PC-9 (cell line): ENCODE measurements around the gene ZSWIM8. TPM values are rescaled to one million over a fixed set of nuclear protein-coding genes. Genes with fewer than 3 reads are reported as not detected.

ENCODE experiments used
- BruUV-seq: library from RNA; stranded (reverse); fragments of 400-500 nt; replicated peaks from 2 replicates; lab custom pipeline; 2021; lab: Mats Ljungman, UMichigan
- CTCF ChIA-PET: fragments of 300-600 bp; sonication (Branson Sonifier 250); formaldehyde crosslinking; loops from one replicate; lab custom pipeline; 2022; ENCODE audit warnings: antibody characterized with exemption; lab: Charles Lee
- POLR2A ChIA-PET: fragments of 300-600 bp; sonication (Branson Sonifier 250); formaldehyde crosslinking; loops from one replicate; lab custom pipeline; 2022; ENCODE audit warnings: antibody characterized with exemption; ENCODE audit not compliant: unreplicated experiment; lab: Charles Lee
- DNase-seq, 2 experiments: peaks; one replicate each; pipeline versions ENCODE4 v3.0.0 to v3.0.0-alpha.2; 2015 to 2022; ENCODE audit warnings: mixed read lengths in 1 of 2
- H2AFZ ChIP-seq: fragments of 200-600 bp; sonication (generic); 2 replicates; pipeline ENCODE4 v1.8.1; 2017; ENCODE audit warnings: antibody characterized with exemption
- H3F3A ChIP-seq: fragments of 200-600 bp; sonication (generic); 2 replicates; pipeline ENCODE4 v1.8.1; 2017; ENCODE audit warnings: antibody characterized with exemption, mild to moderate bottlenecking, low read depth; ENCODE audit not compliant: insufficient read depth
- H3K27ac ChIP-seq: fragments of 200-600 bp; sonication (generic); 2 replicates; pipeline ENCODE4 v1.6.1; 2016; ENCODE audit warnings: mixed run types
- H3K27me3 ChIP-seq: fragments of 200-600 bp; sonication (generic); 2 replicates; pipeline ENCODE4 v1.6.1; 2016; ENCODE audit warnings: low read depth, mixed run types; ENCODE audit not compliant: insufficient read depth
- H3K36me3 ChIP-seq: fragments of 200-600 bp; sonication (generic); 2 replicates; pipeline ENCODE4 v1.6.1; 2016; ENCODE audit warnings: low read depth, mixed run types
- H3K4me1 ChIP-seq: fragments of 200-600 bp; sonication (generic); replicated peaks from 2 replicates; pipeline ENCODE4 v1.6.1; 2016; ENCODE audit warnings: mixed run types; ENCODE audit not compliant: insufficient read depth
- H3K4me2 ChIP-seq: fragments of 200-600 bp; sonication (generic); 2 replicates; pipeline ENCODE4 v1.6.1; 2017; ENCODE audit warnings: mixed run types
- H3K4me3 ChIP-seq: fragments of 200-600 bp; sonication (generic); 2 replicates; pipeline ENCODE4 v1.6.1; 2016; ENCODE audit warnings: mixed run types
- H3K79me2 ChIP-seq: fragments of 200-600 bp; sonication (generic); 2 replicates; pipeline ENCODE4 v1.6.1; 2017; ENCODE audit warnings: low read depth, mixed run types
- H3K9me2 ChIP-seq: fragments of 200-600 bp; sonication (generic); 2 replicates; pipeline ENCODE4 v1.8.1; 2017; ENCODE audit warnings: mild to moderate bottlenecking; ENCODE audit not compliant: insufficient read depth
- H3K9me3 ChIP-seq: fragments of 200-600 bp; sonication (generic); 2 replicates; pipeline ENCODE4 v1.8.1; 2016; ENCODE audit warnings: low read depth; ENCODE audit not compliant: insufficient read depth
- H4K20me1 ChIP-seq: fragments of 200-600 bp; sonication (generic); 2 replicates; pipeline ENCODE4 v1.8.1; 2017; ENCODE audit not compliant: insufficient read depth
- CTCF ChIP-seq: fragments of 200-600 bp; sonication (generic); conservative IDR thresholded peaks from 2 replicates; pipeline ENCODE4 v1.6.1; 2017; ENCODE audit warnings: mixed run types, antibody characterized with exemption, mild to moderate bottlenecking, moderate library complexity
- EZH2 ChIP-seq: fragments of 200-600 bp; sonication (generic); IDR thresholded peaks from 2 replicates; pipeline ENCODE4 v1.8.0; 2017; ENCODE audit warnings: antibody characterized with exemption, low read depth
- intact Hi-C: fragments of 100-400 bp; cut with micrococcal nuclease; formaldehyde crosslinking; loops from one replicate; pipeline ENCODE4 v1.10.0; 2022; ENCODE audit not compliant: unreplicated experiment
- total RNA-seq: library from RNA; stranded (reverse); gene quantifications from 2 replicates; pipeline ENCODE4 v1.2.3, GENCODE V29; 2021

Gene ZSWIM8
- total RNA-seq, 1 experiment from 2014 or later, result 49.2 TPM

- ChIA-PET POLR2A (no interaction called here), CTCF (no interaction called here)
- Histone ChIP-seq H3K79me2 (peaks cover 4% of the 10 kb centered on the region; the same call in 1 of the 2 replicates), H3K4me2 (no peak overlapping the region), H3K4me3 (no peak overlapping the region), H3K9me2 (no peaks in the 10 kb centered on the region), H3K9me3 (no peaks in the 10 kb centered on the region), H4K20me1 (peaks cover 35% of the 10 kb centered on the region), H3K36me3 (peaks cover 29% of the 10 kb centered on the region), H3K27ac (no peak overlapping the region), H3F3A (peaks cover 59% of the 10 kb centered on the region), H3K4me1 (peaks cover 9% of the 10 kb centered on the region; the same call in 1 of the 2 replicates), H2AFZ (no peak overlapping the region), H3K27me3 (no peaks in the 10 kb centered on the region)
- intact Hi-C loops, result no loop called here
- no TSS peak for BruUV-seq
- no peak for DNase-seq
- TF ChIP-seq EZH2 (no peak), CTCF (no peak)
Measured at GRCh38 chr10:73813333-73813732, 27.9 kb downstream of the ZSWIM8 start.

GRCh38 chr10:73814276-73814895 lies 29.0 kb downstream of the ZSWIM8 start:
- DNase-seq, result no peak
- Histone ChIP-seq H3K27ac (no peak overlapping the region), H3K36me3 (peaks cover 29% of the 10 kb centered on the region), H3K9me2 (no peaks in the 10 kb centered on the region), H3K4me2 (no peak overlapping the region), H3K4me3 (no peak overlapping the region), H3F3A (peaks cover 70% of the 10 kb centered on the region), H3K79me2 (peaks cover 4% of the 10 kb centered on the region; the same call in 1 of the 2 replicates), H3K9me3 (no peaks in the 10 kb centered on the region), H4K20me1 (peaks cover 35% of the 10 kb centered on the region), H3K27me3 (no peaks in the 10 kb centered on the region), H3K4me1 (peaks cover 9% of the 10 kb centered on the region; the same call in 1 of the 2 replicates), H2AFZ (no peak overlapping the region)
- no TSS peak for BruUV-seq
- ChIA-PET CTCF (no interaction called here), POLR2A (no interaction called here)
- TF ChIP-seq EZH2 (no peak), CTCF (no peak)
- intact Hi-C loops, result no loop called here

GRCh38 chr10:73814896-73815718 lies 29.7 kb downstream of the ZSWIM8 start:
- no peak overlapping the region for H3K27ac ChIP-seq
- no peaks in the 10 kb centered on the region for H3K9me3 ChIP-seq
- peaks cover 9% of the 10 kb centered on the region; the same call in 1 of the 2 replicates for H3K4me1 ChIP-seq
- H3K4me2 ChIP-seq, result no peak overlapping the region
- H3K9me2 ChIP-seq, result no peaks in the 10 kb centered on the region
- BruUV-seq, result no TSS peak
- H3K36me3 ChIP-seq, result peaks cover 29% of the 10 kb centered on the region
- TF ChIP-seq EZH2 (no peak), CTCF (peak; percentile 68)
- H4K20me1 ChIP-seq, result peaks cover 35% of the 10 kb centered on the region
- peaks cover 77% of the 10 kb centered on the region for H3F3A ChIP-seq
- no peak for DNase-seq
- ChIA-PET POLR2A (interaction anchor here (0.5 to 0.6 kb wide), 2 partner anchors 145 to 167 kb away, joined by 3 to 8 read pairs; no protein-coding TSS in a partner anchor), CTCF (no interaction called here)
- no peaks in the 10 kb centered on the region for H3K27me3 ChIP-seq
- H3K79me2 ChIP-seq, result peaks cover 4% of the 10 kb centered on the region; the same call in 1 of the 2 replicates
- no peak overlapping the region for H3K4me3 ChIP-seq
- no peak overlapping the region for H2AFZ ChIP-seq
- intact Hi-C loops, result no loop called here
